ENCODE results near the gene CAMKMT.
"Not testable (repeated sequence)": the region's sequence is repeated elsewhere in the genome, so short reads cannot be mapped to it uniquely, and the experiment has no call there.

Gene CAMKMT

DNA sequence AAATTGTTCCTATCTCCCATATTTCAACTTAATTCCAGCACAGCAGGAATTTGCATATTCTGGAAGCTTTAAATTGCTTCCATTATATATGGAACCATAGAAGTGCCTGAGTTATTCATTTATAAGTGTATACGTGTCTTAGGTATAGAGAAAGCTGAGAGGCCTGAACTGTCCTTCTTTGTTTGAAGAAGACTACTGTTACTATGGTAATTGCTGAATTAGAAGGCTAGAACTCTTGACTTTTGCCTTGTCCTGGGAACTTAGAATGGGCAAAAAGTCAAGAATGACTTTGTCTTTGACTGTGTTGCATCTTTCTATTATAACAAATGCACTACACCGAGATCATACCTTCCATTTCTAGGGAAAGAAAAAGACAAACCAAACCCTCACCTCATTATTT, 15.7 kb downstream of the CAMKMT start:
- DNase-seq: no peak
- Mint-ChIP-seq H3K27ac (no peak overlapping the region), H3K27me3 (no peaks in the 10 kb centered on the region), H3K9me3 (no peaks in the 10 kb centered on the region), H3K4me1 (ENCODE audit: low read depth) (peaks cover 3% of the 10 kb centered on the region), H3K4me3 (no peak overlapping the region), H3K36me3 (ENCODE audit: low read depth) (peaks cover 61% of the 10 kb centered on the region)

DNA sequence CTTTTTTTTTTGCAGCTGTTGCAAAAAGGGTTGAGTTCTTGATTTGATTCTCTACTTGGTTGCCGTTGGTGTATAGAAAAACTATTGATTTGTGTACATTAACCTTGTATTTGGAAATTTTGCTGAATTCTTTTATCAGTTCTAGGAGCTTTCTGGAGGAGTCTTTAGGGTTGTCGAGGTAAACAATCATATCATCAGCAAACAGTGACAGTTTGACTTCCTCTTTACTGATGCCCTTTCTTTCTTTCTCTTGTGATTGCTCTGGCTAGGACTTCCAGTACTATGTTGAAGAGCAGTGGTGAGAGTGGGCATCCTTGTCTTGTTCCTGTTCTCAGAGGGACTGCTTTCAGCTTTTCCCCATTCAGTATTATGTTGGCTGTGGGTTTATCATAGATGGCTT, 23.5 kb downstream of the CAMKMT start:
- not testable (repeated sequence) for H3K4me3 Mint-ChIP-seq, H3K27me3 Mint-ChIP-seq, DNase-seq, H3K27ac Mint-ChIP-seq
- Mint-ChIP-seq H3K36me3 (ENCODE audit: low read depth) (peaks cover 46% of the 10 kb centered on the region), H3K9me3 (peaks cover 12% of the 10 kb centered on the region), H3K4me1 (ENCODE audit: low read depth) (peaks cover 15% of the 10 kb centered on the region)

DNA sequence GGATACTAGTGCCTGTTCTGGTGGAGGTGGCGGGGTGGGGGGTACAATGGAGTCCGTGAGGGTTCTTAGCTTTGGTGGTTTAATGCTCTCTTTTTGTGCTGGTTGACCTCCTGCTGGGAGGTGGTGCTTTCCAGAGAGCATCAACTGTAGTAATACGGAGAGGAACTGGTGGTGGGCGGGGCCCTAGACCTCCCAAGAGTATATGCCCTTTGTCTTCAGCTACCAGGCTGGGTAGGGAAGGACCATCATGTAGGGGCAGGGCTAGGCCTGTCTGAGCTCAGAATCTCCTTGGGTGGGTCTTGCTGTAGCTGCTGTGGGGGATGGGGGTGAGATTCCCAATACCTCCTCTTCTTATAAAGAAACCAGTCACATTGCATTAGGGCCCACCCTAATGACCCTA, 27.1 kb downstream of the CAMKMT start:
- no peak for DNase-seq
- Mint-ChIP-seq H3K27ac (no peak overlapping the region), H3K36me3 (ENCODE audit: low read depth) (peaks cover 27% of the 10 kb centered on the region), H3K9me3 (peaks cover 12% of the 10 kb centered on the region), H3K4me1 (ENCODE audit: low read depth) (peaks cover 15% of the 10 kb centered on the region), H3K4me3 (no peak overlapping the region), H3K27me3 (no peaks in the 10 kb centered on the region)

DNA sequence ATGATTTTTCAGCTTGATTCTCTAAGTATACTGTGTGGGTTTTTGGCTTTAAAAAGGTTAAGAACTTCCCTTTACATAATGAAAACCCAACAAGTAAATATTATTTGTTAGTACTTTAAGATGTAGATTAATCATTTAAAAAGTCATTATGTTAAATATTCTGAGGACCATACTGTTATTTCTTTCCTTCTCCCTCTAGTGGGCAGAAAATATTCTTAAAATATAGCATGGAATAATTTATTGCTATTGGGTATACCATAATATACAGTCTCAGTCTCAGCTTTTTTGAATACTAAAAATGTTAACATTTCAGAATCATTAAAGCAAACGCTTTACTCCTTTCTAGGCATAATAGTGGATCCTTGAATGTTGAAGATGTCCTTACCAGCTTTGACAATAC, 28.1 kb downstream of the CAMKMT start:
- Mint-ChIP-seq H3K36me3 (ENCODE audit: low read depth) (peaks cover 16% of the 10 kb centered on the region), H3K4me1 (ENCODE audit: low read depth) (peaks cover 15% of the 10 kb centered on the region), H3K4me3 (no peak overlapping the region), H3K27ac (no peak overlapping the region), H3K27me3 (no peaks in the 10 kb centered on the region), H3K9me3 (peaks cover 7% of the 10 kb centered on the region)
- DNase-seq: no peak

DNA sequence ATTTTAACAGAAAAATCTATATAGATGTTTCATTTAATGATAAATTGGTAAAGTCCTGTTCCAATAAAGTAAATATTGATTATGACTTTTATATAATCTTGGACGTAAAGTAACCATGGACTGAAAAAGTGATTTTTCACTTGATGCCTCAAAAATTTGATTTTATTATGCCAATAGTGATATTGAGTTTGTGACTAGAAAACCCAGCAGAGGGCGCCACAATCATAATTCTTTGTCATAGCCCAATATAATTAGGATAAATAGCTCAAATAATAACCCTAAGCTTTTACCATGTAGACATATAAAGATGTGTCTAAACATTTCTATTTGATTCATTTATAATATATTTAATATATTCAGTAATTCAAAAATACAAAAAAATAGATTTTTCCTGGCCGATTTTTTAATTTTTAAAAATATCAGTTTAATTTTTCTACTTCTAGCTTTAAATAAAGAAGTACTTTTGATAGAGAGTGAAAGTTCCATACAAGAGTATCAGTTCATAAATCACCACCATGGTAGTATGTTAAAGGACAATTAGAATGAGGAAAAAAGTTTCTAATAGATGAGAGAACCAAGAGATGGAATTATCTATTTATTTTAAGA, 30.7 kb downstream of the CAMKMT start:
- H3K4me3 Mint-ChIP-seq: no peak overlapping the region
- H3K4me1 Mint-ChIP-seq (ENCODE audit: low read depth): peaks cover 6% of the 10 kb centered on the region
- no peaks in the 10 kb centered on the region for H3K27me3 Mint-ChIP-seq
- no peak for DNase-seq
- H3K27ac Mint-ChIP-seq: no peak overlapping the region
- no peaks in the 10 kb centered on the region for H3K9me3 Mint-ChIP-seq
- H3K36me3 Mint-ChIP-seq (ENCODE audit: low read depth): peaks cover 4% of the 10 kb centered on the region

DNA sequence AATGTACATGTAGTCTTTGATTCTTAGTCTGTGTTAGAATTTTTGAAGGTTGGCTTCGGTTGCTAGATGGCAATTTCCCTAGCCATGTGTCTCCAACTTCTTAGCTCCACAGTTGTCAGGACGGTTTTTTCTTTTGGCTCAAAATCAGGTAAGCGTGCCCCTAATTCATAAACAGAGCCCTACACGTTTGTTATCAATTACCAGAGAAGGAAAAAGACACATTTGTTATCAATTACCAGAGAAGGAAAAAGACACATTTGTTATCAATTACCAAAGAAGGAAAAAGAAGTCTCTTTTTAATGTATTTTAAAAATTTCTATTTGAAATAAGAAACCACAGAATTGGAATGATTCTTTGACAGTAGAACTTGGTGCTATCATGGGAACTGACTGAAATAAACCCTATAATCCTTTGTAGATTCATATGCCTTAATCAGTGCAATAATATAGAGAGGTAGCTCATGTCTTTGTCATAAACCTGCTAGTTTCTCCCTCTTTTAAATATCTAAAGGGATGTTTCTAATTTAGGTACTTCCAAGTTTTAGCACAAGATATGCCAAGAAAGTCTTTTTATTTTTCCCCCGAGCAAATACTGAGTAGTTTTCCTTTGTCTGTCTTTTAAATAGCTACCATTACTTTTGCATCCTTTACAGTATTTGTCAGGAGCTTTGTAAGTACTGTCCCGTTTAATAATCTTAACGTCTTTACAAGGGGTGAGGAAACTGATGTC, 35.9 kb downstream of the CAMKMT start:
- peaks cover 2% of the 10 kb centered on the region for H3K4me1 Mint-ChIP-seq (ENCODE audit: low read depth)
- peaks cover 13% of the 10 kb centered on the region for H3K36me3 Mint-ChIP-seq (ENCODE audit: low read depth)
- H3K27ac Mint-ChIP-seq: no peak overlapping the region
- no peaks in the 10 kb centered on the region for H3K27me3 Mint-ChIP-seq
- no peaks in the 10 kb centered on the region for H3K9me3 Mint-ChIP-seq
- no peak overlapping the region for H3K4me3 Mint-ChIP-seq
- DNase-seq: no peak

DNA sequence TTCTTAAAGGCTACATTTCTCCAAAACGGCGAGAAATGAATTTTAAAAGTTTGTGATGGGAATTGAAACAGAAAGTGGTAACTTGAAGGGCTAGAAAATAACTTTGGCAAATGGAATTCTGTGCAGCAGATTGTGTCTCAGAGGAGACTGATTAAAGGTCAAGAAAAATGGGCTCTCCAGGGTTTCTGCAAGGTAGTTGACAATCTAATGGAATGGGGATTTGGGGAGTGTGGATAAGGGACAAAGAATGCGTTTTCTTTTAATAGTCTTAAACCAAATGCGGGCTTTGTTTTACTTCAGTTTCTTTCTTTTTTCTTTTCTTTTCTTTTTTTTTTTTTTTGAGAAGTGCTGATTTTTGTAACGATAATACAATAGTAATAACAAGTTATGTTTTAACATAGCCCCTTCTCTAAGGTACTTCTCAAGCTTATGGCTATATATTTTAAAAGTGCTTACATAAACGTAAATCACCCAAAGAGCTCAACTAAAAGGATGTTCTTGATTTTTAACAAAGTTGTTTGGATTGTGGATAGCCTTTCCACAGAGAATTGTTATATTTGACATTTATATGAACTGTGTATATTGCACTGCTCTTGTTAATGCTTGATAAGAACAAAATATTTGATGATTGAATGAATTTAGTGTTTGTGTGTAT, 36.6 kb downstream of the CAMKMT start:
- Mint-ChIP-seq H3K4me1 (ENCODE audit: low read depth) (peaks cover 2% of the 10 kb centered on the region), H3K27me3 (no peaks in the 10 kb centered on the region), H3K27ac (no peak overlapping the region)

DNA sequence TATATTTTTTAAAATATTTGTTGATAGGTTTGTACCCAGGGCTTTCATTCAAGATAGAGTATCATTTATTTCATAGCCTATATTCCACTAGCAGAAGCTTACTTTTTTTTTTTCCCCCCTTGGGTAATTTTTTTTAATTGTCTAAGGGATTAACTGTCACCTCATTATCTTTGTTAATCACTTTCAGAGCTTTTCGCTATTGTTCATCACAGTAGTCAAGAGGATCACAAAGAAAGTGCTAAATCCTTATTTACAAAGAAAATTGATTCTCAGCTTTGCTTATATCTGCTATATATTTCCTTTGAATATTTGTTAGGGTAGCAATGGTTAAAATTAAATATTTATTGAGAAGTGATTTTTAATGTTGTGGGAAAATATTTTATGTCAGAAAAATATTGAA, 59.0 kb downstream of the CAMKMT start:
- Mint-ChIP-seq H3K9me3 (peaks cover 4% of the 10 kb centered on the region), H3K36me3 (ENCODE audit: low read depth) (peaks cover 27% of the 10 kb centered on the region), H3K27ac (no peak overlapping the region), H3K27me3 (no peaks in the 10 kb centered on the region), H3K4me1 (ENCODE audit: low read depth) (no peaks in the 10 kb centered on the region), H3K4me3 (no peak overlapping the region)
- no peak for DNase-seq

More for the DNA sequence above, 36.6 kb downstream of the CAMKMT start:
- peaks cover 20% of the 10 kb centered on the region for H3K36me3 Mint-ChIP-seq (ENCODE audit: low read depth)
- H3K4me3 Mint-ChIP-seq: no peak overlapping the region
- DNase-seq: no peak
- H3K9me3 Mint-ChIP-seq: no peaks in the 10 kb centered on the region

DNA sequence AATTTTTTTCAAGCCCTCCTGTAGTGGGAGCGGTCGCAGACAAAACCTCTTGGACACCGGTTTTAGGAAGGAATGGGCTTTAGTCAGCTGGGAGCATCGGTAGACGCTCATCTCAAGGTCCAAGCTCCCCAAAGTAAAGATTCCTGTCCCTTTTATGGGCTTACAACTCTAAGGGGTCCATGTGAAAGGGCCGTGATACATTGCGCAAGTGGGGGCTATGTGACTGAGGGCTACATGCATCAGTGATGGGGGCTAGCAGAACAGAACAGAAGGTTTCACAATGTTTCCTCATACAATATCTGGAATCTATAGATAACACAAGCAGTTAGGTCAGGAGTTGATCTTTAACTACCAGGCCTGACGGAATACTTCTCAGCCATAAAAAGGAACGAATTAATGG, 62.5 kb downstream of the CAMKMT start:
- DNase-seq: no peak
- no peak overlapping the region for H3K27ac Mint-ChIP-seq
- no peaks in the 10 kb centered on the region for H3K4me1 Mint-ChIP-seq (ENCODE audit: low read depth)
- no peaks in the 10 kb centered on the region for H3K9me3 Mint-ChIP-seq
- H3K27me3 Mint-ChIP-seq: no peaks in the 10 kb centered on the region
- H3K4me3 Mint-ChIP-seq: no peak overlapping the region
- H3K36me3 Mint-ChIP-seq (ENCODE audit: low read depth): peaks cover 17% of the 10 kb centered on the region

DNA sequence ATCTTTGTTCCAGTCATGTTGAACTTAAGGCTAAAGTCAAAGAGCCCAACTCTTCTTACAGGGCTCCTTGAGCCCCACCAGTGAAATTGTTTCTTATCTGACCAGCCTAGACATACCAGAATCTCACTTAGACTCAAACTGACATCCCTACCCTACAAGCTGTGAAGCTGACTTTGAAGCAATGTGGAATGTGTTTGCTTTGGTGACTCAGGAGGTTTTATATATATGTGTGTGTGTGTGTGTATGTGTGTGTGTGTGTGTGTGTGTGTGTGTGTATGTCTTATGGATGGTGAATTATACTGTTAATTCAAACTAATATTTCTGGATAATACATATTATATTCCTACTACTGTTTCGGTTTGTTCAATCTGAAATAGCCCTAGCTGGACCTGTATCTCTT, 67.3 kb downstream of the CAMKMT start:
- Mint-ChIP-seq H3K9me3 (no peaks in the 10 kb centered on the region), H3K36me3 (ENCODE audit: low read depth) (peaks cover 2% of the 10 kb centered on the region), H3K4me3 (no peak overlapping the region), H3K27me3 (no peaks in the 10 kb centered on the region), H3K4me1 (ENCODE audit: low read depth) (peaks cover 22% of the 10 kb centered on the region), H3K27ac (no peak overlapping the region)
- no peak for DNase-seq

DNA sequence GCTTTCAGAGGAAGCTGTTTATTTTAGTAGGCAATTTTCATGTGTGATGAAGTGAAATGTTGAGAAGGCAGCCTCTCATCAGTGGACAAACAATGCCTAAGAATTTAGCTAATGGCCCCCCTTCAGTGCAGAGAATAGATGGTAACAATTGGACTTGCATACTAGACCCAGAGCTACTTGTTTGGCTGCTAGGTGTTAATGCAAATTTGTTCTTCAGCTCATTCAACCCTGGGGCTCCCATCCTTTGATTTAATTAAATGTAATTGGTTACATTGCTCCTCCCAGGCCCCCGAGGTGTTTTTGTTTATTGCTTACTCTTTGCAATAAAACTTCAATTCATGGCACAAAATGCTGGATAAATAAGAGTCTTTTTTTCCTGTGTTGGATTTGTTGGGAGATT, 68.6 kb downstream of the CAMKMT start:
- H3K4me3 Mint-ChIP-seq: no peak overlapping the region
- H3K36me3 Mint-ChIP-seq (ENCODE audit: low read depth): no peaks in the 10 kb centered on the region
- H3K27me3 Mint-ChIP-seq: no peaks in the 10 kb centered on the region
- peaks cover 22% of the 10 kb centered on the region for H3K4me1 Mint-ChIP-seq (ENCODE audit: low read depth)
- H3K27ac Mint-ChIP-seq: no peak overlapping the region
- DNase-seq: no peak
- no peaks in the 10 kb centered on the region for H3K9me3 Mint-ChIP-seq

DNA sequence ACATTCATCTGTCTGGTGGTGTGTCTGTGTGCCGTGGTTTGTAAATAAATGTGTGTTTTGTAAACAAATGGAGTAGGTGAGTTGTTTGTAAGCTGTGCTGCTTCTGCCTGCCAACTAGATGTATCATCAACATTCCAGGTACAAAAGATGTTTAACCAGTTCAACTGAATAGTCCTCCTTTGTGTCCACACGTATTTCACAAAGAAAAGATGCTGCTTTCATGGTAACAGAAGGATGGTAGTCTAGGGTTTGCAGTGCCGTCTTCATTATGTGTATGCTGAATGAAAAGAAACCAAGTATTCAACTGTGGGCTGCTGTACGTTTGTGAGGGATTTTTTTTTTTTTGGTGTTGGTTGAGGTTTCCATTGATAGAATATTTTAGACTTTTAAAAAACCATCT, 72.1 kb downstream of the CAMKMT start:
- Mint-ChIP-seq H3K4me1 (ENCODE audit: low read depth) (peaks cover 22% of the 10 kb centered on the region), H3K36me3 (ENCODE audit: low read depth) (peaks cover 5% of the 10 kb centered on the region), H3K9me3 (no peaks in the 10 kb centered on the region), H3K27ac (no peak overlapping the region), H3K4me3 (no peak overlapping the region), H3K27me3 (no peaks in the 10 kb centered on the region)
- DNase-seq: no peak

DNA sequence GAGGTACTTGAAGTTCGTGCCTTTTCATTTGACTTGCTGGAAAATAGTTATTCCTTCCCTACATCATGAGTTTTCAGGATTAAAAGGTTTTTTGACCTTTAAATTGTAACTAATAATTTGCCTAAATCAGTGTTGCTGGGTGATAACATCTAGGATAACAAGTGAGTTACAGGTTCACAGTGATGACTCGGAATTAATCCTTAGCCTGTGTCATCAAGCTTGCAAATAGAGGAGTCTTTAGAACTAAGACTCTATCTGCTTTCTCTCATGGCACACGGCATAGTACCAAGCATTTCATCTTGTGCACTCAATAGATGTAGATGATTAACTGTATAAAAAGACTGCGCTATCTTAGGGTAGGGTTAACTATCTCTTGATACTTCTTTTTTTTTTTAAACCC, 79.5 kb downstream of the CAMKMT start:
- DNase-seq: no peak
- no peaks in the 10 kb centered on the region for H3K4me1 Mint-ChIP-seq (ENCODE audit: low read depth)
- no peaks in the 10 kb centered on the region for H3K27me3 Mint-ChIP-seq
- peaks cover 38% of the 10 kb centered on the region for H3K36me3 Mint-ChIP-seq (ENCODE audit: low read depth)
- no peak overlapping the region for H3K27ac Mint-ChIP-seq
- H3K4me3 Mint-ChIP-seq: no peak overlapping the region
- H3K9me3 Mint-ChIP-seq: no peaks in the 10 kb centered on the region

DNA sequence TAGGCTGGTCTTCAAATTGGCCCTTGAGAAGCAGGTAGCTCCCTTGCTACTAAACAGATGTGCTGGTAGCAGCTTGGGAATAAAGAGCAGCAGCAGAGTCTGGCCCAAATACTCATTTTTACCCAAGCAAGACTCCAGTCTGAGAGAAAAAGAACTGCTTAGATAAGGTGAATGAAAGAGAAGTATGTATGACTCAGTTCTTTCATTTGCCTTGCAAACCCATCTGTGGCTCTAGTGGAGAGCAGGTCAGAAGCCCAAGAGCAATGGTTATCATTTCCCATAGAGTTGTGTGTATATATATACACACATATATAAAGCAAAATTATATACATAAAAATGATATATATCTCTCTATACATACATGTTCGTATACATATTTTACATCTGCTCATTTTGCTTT, 80.3 kb downstream of the CAMKMT start:
- no peaks in the 10 kb centered on the region for H3K9me3 Mint-ChIP-seq
- no peak overlapping the region for H3K4me3 Mint-ChIP-seq
- peaks cover 43% of the 10 kb centered on the region for H3K36me3 Mint-ChIP-seq (ENCODE audit: low read depth)
- no peak for DNase-seq
- H3K4me1 Mint-ChIP-seq (ENCODE audit: low read depth): no peaks in the 10 kb centered on the region
- no peak overlapping the region for H3K27ac Mint-ChIP-seq
- no peaks in the 10 kb centered on the region for H3K27me3 Mint-ChIP-seq

DNA sequence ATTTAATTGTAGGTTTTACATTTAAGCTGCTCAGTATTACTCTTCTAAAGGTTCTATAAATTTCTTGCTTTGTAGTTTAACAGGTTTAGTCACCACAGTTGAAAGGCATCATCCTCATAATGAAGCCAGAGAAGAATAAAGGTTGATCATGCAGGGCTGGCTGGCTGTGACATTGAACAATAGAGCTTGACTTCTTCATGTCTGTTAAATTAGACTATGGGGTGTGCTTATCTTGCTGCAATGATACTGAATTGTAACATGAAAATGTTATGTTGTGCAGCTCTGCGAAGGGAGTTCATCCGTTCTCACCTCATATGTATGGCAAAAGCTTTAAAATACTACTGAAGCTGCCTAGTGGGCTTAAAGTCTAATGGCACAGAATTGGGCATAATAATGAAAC, 81.8 kb downstream of the CAMKMT start:
- no peaks in the 10 kb centered on the region for H3K9me3 Mint-ChIP-seq
- no peak overlapping the region for H3K4me3 Mint-ChIP-seq
- H3K27ac Mint-ChIP-seq: no peak overlapping the region
- no peak for DNase-seq
- H3K4me1 Mint-ChIP-seq (ENCODE audit: low read depth): no peaks in the 10 kb centered on the region
- H3K27me3 Mint-ChIP-seq: no peaks in the 10 kb centered on the region
- peaks cover 41% of the 10 kb centered on the region for H3K36me3 Mint-ChIP-seq (ENCODE audit: low read depth)

Measured in activated T-cell treated with anti-CD3 and anti-CD28 coated beads, Interleukin-2, amount 50 U/mL, for 24 hours (primary cell).